Measurements from ENCODE around the gene PLEKHD1.

DNA sequence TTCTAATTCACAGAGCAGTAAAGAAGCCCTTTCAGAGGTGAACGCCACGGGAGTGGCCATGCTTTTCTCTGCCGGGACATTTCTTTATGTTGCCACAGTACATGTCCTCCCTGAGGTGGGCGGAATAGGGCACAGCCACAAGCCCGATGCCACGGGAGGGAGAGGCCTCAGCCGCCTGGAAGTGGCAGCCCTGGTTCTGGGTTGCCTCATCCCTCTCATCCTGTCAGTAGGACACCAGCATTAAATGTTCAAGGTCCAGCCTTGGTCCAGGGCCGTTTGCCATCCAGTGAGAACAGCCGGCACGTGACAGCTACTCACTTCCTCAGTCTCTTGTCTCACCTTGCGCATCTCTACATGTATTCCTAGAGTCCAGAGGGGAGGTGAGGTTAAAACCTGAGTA, 26.2 kb upstream of the PLEKHD1 start:
- TF ChIP-seq, protein P1, sequence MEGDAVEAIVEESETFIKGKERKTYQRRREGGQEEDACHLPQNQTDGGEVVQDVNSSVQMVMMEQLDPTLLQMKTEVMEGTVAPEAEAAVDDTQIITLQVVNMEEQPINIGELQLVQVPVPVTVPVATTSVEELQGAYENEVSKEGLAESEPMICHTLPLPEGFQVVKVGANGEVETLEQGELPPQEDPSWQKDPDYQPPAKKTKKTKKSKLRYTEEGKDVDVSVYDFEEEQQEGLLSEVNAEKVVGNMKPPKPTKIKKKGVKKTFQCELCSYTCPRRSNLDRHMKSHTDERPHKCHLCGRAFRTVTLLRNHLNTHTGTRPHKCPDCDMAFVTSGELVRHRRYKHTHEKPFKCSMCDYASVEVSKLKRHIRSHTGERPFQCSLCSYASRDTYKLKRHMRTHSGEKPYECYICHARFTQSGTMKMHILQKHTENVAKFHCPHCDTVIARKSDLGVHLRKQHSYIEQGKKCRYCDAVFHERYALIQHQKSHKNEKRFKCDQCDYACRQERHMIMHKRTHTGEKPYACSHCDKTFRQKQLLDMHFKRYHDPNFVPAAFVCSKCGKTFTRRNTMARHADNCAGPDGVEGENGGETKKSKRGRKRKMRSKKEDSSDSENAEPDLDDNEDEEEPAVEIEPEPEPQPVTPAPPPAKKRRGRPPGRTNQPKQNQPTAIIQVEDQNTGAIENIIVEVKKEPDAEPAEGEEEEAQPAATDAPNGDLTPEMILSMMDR (conservative IDR thresholded peaks at IDR 0.05) = no peak
- TF ChIP-seq EZH2 (IDR thresholded peaks at IDR 0.05; ENCODE audit: low read depth) = no peak

All from PC-9 (cell line).